HG02588 (cell line): ENCODE measurements around the gene ZCCHC24.
A peak's percentile ranks its signal among the peaks of the same experiment; 100 is the strongest.
"Not testable (repeated sequence)": the region's sequence is repeated elsewhere in the genome, so short reads cannot be mapped to it uniquely, and the experiment has no call there.

Experiments used
- ATAC-seq: cut with Tn5 transposase; IDR thresholded peaks from one replicate; pipeline ENCODE4 v1.9.1; 2021; ENCODE audit warnings: mild to moderate bottlenecking, moderate library complexity; ENCODE audit not compliant: unreplicated experiment

The ZCCHC24 gene

GRCh38 chr10:79350407-79351154 is 94.8 kb downstream of the ZCCHC24 start:
- no peak for ATAC-seq

DNA sequence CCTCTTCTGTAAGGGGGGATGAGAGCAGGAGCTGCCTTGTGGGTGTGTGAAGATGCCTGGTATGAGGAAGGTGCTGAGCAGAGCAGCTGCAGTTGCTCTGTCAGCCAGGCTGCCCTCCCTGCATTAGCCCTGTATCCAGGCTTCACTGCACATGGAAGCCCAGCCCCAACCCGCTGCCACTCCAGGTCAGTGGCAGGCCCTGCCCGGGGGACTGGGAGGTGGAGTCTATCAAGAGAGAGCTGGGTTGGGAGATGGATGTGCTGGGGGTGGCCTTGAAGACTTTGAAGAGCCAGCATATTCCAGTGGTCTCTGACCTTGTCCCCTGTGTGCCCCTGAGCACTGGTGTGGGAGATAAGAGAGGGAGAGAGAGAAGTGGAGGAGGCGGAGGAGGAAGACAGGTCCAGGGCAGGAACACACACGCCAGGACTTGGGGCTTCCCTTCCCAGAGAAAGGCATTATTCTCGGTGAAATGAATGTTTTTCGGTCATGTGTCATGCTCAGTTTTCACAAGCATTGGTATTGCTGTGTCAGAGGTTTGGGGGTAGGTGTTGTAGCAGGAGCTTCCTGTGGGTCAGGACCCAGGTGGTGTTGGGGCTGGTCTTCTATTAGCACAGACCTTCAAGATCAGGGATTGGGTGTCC is 95.5 kb downstream of the ZCCHC24 start:
- no peak for ATAC-seq

DNA sequence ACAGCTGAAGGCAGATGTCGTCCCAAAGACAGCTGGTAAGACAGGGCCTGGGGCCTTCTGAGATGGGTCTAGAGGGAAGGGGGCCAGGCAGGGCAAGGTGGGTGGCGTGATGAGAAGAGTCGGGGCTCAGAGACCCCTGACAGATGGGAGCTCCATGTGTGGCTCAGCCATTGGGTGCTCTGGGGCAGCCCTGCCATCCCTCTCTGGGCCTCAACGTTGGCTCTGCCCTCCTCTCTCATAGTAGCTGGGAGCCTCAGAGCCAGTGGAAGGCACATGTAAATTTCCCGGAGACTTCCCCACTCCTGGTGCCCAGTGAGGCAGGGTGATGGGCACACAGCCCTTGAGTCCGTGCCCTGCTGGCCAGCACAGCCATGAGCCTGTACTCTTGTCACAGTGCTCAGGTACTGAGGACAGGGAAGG is 96.3 kb downstream of the ZCCHC24 start:
- no peak for ATAC-seq

- ATAC-seq = no peak
Observed at GRCh38 chr10:79348640-79348988, 96.8 kb downstream of the ZCCHC24 start.

- ATAC-seq = peak; percentile 71
Observed at GRCh38 chr10:79347894-79348639, 97.4 kb downstream of the ZCCHC24 start.

DNA sequence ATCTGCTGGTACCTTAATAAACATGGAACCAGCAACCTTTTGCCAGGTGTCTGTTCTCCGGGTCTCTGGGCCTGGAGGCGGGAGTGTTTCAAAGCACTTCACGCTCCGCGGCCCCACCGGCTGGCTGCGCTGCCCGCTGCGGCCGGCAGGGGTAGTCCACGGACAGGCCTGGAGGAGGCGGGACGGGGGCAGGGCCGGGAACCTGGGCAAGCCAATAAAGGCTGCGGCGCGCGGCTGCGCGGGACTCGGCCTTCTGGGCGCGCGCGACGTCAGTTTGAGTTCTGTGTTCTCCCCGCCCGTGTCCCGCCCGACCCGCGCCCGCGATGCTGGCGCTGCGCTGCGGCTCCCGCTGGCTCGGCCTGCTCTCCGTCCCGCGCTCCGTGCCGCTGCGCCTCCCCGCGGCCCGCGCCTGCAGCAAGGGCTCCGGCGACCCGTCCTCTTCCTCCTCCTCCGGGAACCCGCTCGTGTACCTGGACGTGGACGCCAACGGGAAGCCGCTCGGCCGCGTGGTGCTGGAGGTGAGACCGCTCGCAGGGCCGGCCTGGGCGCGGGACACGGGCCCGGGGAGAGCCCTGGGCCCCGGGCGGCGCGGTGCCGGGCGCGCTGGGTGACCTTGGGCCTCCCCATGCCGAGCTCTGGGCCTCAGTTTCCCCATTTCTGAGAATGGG is 98.1 kb downstream of the ZCCHC24 start, which contains the start of gene PPIF:
Gene PPIF (plus strand): TSS at position 244 of the 668 bp plus-strand sequence. CDS start 80 bp downstream, at position 324.
- ATAC-seq = peak; percentile 79

DNA sequence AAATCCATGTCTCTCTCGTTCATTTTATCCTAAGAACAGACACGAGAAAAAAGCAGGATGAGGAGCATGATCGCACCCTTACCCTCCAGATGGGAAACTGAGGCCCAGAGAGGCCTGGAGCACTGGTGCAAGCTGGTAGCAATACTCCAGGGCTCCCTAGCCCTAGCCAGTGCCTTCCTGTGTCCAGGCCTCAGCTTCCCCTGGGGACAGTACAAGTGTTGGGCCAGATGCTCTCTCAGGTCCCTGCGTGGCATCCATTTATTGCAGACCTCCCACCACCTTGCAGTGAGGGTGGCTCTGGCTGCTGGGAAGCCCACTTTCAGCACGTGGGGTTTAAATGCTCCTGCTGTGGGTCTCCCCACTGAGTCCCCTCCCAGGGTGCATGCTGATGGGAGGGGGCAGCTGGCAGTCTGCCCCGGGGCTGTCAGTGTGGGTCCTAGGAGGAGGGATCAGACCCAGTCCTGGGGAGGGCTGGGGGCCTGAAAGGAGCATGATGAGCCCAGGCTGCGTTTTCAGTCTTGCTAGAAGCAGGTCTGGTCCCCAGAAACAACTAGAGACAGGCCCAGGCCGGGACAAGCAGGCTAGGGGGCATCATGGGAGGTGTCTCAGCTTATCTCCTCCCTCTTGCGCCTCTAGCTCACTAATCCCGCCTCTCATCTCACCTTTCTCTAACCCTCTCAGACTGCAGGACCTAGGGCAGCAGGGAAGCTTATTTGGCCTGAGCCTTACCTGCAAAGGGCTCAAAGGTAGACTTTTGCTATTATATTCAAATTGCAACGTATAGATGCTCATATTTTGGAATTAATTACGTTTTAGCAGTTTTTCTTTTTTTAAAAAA is 98.8 kb downstream of the ZCCHC24 start:
- no peak for ATAC-seq

GRCh38 chr10:79346012-79346340 is 99.4 kb downstream of the ZCCHC24 start:
- no peak for ATAC-seq

DNA sequence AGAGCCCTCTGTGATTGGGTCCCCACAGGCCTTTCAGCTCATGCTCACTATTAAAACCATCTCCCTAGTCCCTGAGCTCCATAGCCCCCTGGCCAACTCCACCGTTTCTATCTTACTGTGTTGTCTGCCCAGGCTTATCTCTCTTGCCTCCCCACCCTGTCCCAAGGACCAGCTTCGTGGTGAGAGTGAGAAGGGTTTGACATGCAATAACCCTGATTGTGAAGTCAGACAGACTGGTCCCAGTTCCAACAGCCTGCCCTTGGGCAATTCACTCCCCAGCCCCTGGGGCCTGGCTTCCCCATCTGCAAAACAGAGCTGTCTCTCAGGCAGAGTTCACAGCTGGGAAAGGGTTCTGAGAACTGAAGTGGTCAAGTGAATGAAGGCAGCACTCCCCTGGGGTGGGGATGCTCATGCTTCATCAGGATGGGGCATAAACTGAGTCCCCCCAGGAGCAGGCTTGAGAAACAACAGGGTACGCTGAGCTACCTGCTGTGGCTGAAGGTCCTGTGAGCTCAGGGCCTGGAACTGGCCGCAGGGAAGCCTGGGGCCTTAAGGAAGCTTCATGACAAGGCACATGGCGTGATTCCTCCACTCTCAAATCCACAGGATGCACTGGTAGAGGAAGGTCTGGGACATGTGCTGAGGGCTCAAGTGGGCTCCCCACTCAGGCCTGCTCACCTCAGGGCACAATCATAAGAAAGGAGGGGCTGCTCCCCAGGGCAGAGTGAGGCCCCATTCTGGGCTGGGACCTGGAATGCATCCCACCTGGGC is 100.0 kb downstream of the ZCCHC24 start:
- no peak for ATAC-seq

DNA sequence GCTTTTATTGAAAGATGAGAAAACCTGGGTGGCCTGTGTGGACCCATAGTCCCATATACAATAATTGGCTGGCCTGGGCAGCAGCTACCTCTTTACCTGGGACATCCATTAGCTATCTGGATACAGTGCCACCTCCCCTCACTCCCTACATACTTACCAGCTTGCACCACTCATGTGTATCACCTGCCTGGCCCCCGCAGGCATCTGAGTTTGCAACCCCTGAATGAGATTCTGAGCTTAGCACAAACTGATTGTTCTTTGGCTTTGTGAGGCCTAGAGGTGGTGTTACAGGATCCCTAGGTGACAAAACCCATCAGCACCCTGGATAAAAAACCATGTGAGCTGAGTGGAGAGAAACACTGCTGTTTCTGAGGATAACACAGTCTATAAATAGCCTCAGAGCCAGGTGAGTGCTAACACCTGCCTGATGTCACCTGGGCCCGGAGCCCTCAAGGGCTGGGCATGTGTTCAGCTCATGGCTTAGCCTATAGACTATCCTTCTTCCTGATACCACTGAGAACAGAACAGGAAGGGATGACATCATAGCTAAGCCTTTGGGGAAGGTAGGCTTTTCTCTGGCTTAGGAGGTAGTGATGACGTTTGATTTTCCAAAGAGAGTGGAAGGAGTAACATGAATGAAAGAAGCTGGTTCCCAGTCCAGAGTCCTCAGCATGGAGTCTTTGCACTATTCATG is 100.8 kb downstream of the ZCCHC24 start:
- ATAC-seq = no peak

DNA sequence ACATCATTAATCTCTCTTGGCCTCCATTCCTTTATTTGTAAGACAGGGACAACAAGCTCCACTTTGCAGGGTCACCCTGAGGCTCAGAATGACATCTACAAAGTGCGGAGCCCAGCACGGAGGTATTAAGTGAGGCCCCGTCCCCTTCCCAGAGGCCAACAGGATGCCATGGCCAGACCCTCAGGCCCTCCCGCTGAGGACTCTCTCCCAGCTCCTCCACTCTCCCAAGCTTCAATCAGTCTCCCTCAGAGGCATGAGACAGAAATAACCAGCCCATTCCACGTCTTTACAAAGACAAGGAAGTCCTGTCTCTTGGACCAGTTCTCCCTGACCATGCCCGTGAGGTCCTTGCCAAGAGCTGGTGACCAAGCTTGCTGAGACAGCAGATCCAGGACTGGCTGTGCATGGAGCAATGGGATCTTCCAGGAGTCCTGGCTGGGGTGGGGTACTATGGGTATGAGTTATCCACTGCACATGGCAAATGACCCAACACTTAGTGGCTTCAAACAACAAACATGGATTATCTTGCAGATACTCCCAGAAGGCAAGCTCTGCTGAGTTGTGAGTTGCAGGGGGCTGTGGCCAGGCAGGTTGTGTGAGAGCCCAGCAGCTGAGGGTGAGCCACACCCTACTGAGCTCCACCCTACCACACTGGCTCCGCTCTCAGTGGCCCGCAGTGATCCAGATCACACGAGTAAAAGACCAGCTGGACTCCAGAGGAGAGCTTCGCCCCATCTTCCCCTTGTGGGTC is 102.4 kb downstream of the ZCCHC24 start:
- ATAC-seq = no peak

- ATAC-seq = no peak
Observed at GRCh38 chr10:79342295-79342761, 103.1 kb downstream of the ZCCHC24 start.

DNA sequence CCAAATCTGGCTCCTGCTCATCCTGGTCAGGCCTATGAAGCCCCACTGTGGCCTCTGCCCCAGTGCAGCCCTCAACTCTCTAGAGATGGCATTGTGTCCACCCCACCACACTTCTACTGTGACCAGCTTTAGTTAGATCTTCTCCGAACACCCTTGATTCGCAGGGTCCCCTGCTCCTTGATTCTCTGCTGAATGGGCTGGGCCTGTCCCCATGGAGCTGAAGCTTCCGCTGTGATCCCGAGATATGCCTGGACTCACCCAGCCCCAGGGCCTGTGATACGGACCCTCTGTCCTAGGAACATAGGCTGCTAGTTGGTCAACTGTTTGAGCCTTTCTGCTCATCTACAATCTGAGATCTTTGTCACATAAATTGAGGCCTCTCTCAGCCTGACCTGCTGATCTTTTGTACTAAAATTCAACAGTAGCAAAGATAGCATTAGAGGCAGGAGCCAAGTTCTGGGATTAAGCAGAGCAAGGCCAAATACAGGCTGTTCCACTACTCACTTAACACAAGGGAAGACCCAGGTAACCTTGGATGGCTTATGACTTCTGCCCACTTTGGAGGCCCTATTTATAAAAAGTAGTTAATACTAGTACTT is 104.7 kb downstream of the ZCCHC24 start:
- ATAC-seq = no peak

DNA sequence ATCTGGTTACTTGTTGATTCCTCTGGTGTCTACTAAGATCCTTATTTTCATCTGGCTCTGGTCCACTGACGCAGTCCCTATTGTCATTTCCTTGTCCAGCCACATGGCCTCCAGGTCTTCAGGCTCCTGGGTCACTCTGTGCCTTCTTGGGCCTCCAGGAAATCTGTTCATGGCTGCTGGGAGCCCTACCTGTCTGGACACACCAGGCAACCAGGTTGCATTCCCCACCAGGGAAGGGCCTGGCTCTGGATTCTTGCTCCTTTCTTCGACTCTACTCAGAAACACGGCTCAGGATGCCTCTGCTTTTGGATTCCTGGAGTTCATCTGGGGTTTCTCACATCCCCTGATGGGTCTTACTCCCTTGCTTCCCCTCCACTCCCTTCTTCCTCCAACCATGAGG is 106.2 kb downstream of the ZCCHC24 start:
- no peak for ATAC-seq

GRCh38 chr10:79337783-79338469 is 107.5 kb downstream of the ZCCHC24 start:
- ATAC-seq = not testable (repeated sequence)

GRCh38 chr10:79336739-79337138 is 108.7 kb downstream of the ZCCHC24 start:
- ATAC-seq = no peak

- ATAC-seq = no peak
Observed at GRCh38 chr10:79336276-79336675, 109.1 kb downstream of the ZCCHC24 start.
